Putamen (tissue), 1 donor: ENCODE results near the gene ZNF644.
A peak's percentile ranks its signal among the peaks of the same experiment; 100 is the strongest.

Experiments used
- DNase-seq: peaks from one replicate; pipeline ENCODE4 v3.0.0-alpha.2; 2016; ENCODE audit warnings: low spot score

Gene ZNF644

DNA sequence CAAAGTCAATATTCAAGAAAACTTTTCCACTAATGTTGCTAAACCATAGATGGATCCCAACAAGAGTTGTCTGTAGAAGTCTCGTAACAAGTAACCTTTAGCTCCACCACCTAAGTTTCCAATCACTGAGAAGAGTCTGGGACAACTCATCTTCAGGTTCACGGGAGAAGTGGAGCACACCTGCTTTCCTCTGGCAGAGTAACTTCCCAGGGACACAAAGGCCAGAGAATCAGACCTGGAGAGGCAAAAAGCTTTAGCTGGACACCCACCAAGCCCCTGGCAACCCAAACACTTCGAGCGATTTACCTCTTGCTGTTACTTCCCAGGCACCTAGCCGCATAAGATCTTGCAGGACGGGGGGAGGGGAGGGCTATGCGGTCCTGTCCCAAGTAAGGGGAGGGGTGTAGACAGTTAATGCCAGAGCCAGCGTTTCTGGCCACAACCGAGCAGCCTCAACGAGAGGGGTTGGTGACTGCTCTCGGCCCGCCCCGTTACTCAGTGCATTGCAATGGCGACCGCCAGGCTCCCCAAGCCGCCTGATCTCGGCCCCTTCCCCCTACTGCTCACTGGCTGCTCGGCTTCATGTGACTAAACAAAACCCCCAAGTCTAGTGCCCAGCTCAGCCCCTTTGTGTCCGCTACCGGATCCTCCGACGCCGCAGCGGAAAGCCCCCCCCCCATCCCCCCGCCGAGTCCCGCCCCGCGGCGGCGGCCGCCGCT lies 709 bp downstream of the ZNF644 start:
- DNase-seq, result peak; percentile 54

- DNase-seq, result no peak
These were observed 1.3 kb downstream of the ZNF644 start for GRCh38 chr1:91020486-91020885.

- DNase-seq, result no peak
These were observed 3.8 kb downstream of the ZNF644 start for GRCh38 chr1:91018006-91018405.

DNA sequence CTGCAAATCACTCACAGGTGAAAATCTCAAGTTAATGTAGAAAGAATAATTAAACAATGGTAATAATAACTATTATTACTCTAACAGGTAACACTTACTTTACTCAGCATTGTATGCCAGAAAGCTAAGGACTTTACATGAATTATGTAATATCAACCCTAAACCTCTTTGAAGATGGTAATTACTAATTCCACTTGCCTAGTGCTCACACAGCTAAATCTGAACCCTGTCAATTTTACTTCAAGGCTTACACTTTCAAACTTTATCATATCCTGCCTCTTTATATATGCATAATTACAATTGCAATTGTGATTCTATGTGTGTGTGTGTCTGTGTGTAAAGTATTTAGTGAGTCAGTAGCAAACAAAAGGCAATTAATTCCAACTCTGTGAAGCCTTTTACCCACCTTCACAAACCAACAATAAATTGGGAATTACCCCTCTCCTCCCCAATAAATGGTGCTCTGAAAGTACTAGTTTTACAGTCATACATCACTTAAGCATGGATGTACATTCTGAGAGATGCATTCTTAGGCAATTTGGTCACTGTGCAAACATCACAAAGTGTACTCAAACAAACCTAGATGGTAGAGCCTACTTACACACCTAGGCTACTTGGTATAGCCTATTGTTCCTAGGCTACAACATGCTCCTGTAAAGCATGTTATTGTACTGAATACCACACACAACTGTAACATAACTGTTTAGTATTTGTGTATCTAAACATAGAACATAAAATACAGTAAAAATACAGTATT lies 5.9 kb downstream of the ZNF644 start:
- DNase-seq, result no peak

GRCh38 chr1:91015358-91015780 lies 6.5 kb downstream of the ZNF644 start:
- no peak for DNase-seq

DNA sequence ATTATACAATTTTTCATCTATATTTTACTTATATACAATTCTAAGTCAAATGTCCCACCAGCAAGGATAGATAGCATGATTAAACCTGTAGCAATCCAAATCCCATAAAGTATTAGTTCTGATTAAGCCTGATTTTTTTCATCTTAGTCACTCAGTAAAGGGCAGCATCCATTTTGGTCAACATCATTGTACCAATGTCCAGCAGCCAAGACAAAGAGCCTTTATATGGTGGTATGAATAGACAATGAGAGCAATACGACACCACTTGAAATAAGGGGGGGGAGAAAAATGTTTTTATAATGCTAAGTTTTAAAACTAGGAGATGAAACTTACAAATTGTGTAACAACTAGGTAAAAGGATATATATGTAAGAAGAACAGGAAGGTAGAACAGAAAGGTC lies 7.4 kb downstream of the ZNF644 start:
- peak; percentile 83 for DNase-seq

GRCh38 chr1:91013302-91013701 lies 8.5 kb downstream of the ZNF644 start:
- no peak for DNase-seq

DNA sequence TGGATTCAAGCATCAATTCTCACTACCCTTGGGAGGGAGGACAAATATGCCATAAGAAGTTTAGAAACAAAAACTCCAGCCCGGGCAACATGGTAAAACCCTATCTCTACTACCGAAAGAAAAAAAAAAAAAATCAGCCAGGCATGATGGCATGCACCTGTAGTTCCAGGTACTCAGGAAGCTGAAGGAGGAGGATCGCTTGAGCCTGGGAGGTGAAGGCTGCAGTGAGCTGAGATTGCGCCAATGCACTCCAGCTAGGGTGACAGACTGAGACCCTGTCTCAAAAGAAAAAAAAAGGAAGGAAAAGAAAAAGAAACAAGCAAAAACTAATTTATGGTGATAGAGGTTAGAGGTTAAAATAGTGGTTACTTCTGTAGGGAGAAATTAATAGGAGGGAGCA lies 9.6 kb downstream of the ZNF644 start:
- DNase-seq, result no peak

DNA sequence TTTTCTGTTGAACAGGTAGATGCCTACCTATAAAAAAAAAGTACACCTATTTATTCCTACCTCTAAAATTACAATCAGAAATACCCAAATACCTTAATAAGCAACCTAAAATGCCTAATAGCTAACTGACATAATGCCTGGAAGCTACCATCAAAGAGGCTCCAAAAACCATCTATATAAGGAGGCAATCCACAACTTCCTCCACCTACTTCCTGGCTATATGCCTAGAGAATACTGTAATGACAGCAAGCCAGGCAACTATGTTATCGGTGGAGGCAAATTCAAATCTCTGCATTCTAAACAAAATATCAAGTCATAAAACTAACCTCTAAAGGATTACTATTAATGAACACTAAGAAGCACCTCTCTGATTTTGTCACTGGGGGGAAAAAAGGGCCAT lies 10.1 kb downstream of the ZNF644 start:
- no peak for DNase-seq

- DNase-seq, result no peak
These were observed 14.0 kb downstream of the ZNF644 start for GRCh38 chr1:91007827-91008226.

DNA sequence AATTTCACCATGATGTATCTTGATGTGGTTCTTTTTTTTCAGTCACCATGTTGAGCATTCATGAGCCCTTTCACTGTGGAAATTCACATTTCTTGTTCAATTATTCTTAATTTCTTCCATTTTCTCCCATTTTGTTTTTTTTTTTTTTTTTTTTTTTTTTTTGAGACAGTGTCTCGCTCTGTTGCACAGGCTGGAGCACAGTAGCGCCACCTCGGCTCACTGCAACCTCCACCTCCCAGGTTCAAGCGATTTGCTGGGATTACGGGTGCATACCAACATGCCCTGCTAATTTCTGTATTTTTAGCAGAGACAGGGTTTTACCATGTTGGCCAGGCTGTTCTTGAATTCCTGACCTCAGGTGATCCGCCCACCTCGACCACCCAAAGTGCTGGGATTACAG lies 14.7 kb downstream of the ZNF644 start:
- DNase-seq, result no peak

DNA sequence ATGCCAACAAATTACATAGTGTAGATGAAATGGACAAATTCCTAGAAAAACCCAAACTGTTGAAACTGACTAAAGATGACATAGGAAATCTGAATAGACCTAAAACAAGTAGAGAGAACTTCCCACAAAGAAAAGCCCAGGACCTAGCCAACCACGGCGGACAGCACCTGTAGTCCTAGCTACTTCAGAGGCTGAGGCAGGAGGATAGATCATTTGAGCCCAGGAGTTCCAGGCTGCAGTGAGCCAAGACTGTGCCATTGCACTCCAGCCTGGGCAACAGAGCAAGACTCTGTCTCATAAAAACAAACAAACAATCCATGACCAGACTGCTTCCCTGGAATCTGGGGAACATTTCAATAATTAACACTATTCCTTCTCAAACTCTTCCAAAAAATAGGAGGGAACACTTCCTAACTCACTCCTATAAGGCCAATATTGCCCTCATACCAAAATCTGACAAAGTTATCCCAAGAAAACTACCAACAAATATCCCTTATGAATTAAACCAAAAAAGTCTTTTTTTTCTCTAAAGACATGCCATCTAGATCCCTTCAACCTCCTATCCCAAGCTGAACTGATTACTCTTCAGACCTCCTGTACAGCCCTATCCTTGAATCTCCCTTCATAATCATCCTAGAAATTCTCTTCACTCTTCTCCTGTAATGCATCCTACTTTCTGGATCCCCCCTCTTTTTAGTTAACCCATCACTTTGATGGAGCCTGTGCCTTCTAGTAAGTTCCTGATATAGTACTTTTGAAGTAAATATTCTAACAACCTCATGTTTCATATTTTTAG lies 15.5 kb downstream of the ZNF644 start:
- DNase-seq, result no peak

DNA sequence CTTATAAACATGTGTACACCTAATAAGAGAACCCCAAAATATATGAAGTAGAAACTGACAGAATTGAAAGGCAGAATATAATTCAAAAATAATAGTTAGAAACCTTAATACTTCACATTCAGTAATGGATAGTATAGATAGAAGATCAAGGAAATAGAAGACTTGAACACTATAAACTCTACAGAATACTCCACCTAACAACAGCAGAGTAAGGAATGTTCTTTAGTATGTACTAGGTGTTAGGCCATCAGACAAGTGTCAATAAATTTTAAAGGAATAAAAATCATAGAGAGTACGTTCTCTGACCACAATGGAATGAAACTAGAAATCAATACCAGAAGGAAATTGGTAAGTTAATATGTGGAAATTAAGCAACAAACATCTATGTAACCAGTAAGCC lies 16.6 kb downstream of the ZNF644 start:
- DNase-seq, result no peak

DNA sequence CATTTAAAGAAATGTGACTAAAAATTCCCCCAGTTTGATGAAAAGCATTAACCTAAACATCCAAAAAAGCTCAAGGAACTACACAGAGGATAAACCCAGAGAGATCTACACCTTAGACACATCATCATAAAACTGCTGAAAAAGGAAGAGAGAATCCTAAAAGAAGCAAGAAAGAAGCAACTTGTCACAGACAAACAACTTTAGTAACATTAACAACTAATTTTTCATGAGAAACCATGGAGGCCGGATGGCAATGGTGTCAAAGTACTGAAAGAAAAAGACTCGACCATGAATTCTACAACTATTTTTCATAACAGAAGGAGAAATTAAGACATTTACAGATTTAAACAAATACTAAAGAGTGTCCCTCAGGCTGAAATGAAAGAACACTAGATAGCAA lies 17.7 kb downstream of the ZNF644 start:
- no peak for DNase-seq

DNA sequence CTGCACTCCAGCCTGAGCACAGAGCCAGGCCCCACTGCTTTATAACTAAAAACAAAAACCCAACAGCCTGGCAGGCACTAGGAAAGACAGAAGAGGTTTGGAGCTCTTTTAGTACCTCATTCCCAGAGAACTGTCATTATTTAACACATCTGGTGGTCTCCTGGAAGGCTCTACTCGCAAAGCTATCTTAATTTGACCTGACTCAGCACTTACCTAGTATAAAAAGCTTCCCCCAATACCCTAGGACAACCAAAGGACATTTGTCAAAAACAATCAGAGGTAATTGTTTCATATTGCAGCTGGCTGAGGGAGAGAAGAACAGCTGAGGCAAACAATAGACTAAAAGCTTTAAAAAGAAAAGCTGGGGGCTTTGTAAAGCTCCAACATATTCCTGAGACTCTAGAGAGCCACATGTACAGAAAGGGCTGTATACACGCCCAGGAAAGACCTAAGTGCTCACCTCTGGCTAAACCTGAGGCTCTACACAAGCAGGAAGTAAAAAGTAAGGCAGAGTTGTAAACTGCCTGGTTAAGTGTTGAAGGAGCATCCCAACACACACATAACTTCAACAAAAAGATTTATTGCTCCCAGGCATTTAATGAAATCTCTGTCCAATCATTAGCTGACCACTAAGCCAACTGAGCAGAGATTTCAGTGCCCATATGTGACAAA lies 25.0 kb downstream of the ZNF644 start:
- DNase-seq, result no peak

GRCh38 chr1:90995311-90995894 lies 26.4 kb downstream of the ZNF644 start:
- no peak for DNase-seq

- DNase-seq, result no peak
These were observed 27.4 kb downstream of the ZNF644 start for GRCh38 chr1:90994461-90994860.

GRCh38 chr1:90993245-90993644 lies 28.6 kb downstream of the ZNF644 start:
- DNase-seq, result no peak

GRCh38 chr1:90990779-90991178 lies 31.1 kb downstream of the ZNF644 start:
- DNase-seq, result no peak

- no peak for DNase-seq
These were observed 31.8 kb downstream of the ZNF644 start for GRCh38 chr1:90989990-90990389.

DNA sequence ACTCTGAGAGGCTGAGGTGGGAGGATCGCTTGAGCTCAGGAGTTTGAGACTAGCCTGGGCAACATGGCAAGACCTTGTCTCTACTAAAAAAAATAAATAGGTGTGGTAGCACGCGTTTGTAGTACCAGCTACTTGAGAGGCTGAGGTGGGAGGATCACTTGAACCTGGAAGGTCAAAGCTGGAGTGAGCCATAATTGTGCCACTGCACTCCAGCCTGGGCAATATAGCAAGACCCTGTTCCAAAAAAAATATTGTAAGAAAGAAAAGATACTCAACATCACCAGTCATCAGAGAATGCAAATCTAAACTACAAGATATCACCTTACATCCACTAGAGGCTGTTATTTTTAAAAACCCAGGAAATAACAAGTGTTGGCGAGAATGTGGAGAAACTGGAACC lies 32.5 kb downstream of the ZNF644 start:
- no peak for DNase-seq

- no peak for DNase-seq
These were observed 34.0 kb downstream of the ZNF644 start for GRCh38 chr1:90987841-90988240.
